Central memory CD8-positive, alpha-beta T cell (primary cell): ENCODE data around the gene ZNF747.
"Not testable (repeated sequence)": the region's sequence is repeated elsewhere in the genome, so short reads cannot be mapped to it uniquely, and the experiment has no call there.

Source experiments
- ATAC-seq: fragments of 150-1000 bp; cut with Tn5 transposase; replicated peaks from 2 replicates; pipeline ENCODE4 v1.10.0; 2022; ENCODE audit warnings: mild to moderate bottlenecking, moderate FRiP score, moderate number of reproducible peaks; ENCODE audit not compliant: poor library complexity, severe bottlenecking; ENCODE audit errors: extremely low read depth
- DNase-seq, 2 donors: peaks; one replicate each; pipeline ENCODE4 v3.0.0; 2021; ENCODE audit warnings: low spot score in 2 of 2
- H3K27ac Mint-ChIP-seq: one replicate; pipeline ENCODE4 v1.8.0; 2022; ENCODE audit warnings: low read depth, mild to moderate bottlenecking, moderate library complexity, mixed read lengths
- H3K27me3 Mint-ChIP-seq: one replicate; pipeline ENCODE4 v1.8.0; 2022; ENCODE audit warnings: mixed read lengths
- H3K36me3 Mint-ChIP-seq: one replicate; pipeline ENCODE4 v1.8.0; 2022; ENCODE audit warnings: mild to moderate bottlenecking, moderate library complexity, mixed read lengths; ENCODE audit not compliant: insufficient read depth
- H3K4me1 Mint-ChIP-seq: one replicate; pipeline ENCODE4 v1.8.0; 2022; ENCODE audit warnings: mixed read lengths
- H3K4me3 Mint-ChIP-seq: one replicate; pipeline ENCODE4 v1.8.0; 2022; ENCODE audit warnings: mild to moderate bottlenecking, moderate library complexity, mixed read lengths
- H3K9me3 Mint-ChIP-seq: one replicate; pipeline ENCODE4 v1.8.0; 2022; ENCODE audit warnings: mixed read lengths

ZNF747 gene

GRCh38 chr16:30553393-30553899 is 18.8 kb upstream of the ZNF747 start:
- H3K4me1 Mint-ChIP-seq = peaks cover 30% of the 10 kb centered on the region
- DNase-seq (no peak), ATAC-seq (no peak)
- H3K9me3 Mint-ChIP-seq = no peaks in the 10 kb centered on the region
- H3K4me3 Mint-ChIP-seq = no peak overlapping the region
- H3K27ac Mint-ChIP-seq = peak overlapping the region; percentile 22
- H3K27me3 Mint-ChIP-seq = no peaks in the 10 kb centered on the region
- H3K36me3 Mint-ChIP-seq = peaks cover 19% of the 10 kb centered on the region

- H3K4me3 Mint-ChIP-seq = no peak overlapping the region
- H3K27ac Mint-ChIP-seq = peak overlapping the region; percentile 22
- H3K36me3 Mint-ChIP-seq = peaks cover 15% of the 10 kb centered on the region
- DNase-seq (no peak), ATAC-seq (no peak)
- H3K27me3 Mint-ChIP-seq = no peaks in the 10 kb centered on the region
- no peaks in the 10 kb centered on the region for H3K9me3 Mint-ChIP-seq
- peaks cover 30% of the 10 kb centered on the region for H3K4me1 Mint-ChIP-seq
Observed at GRCh38 chr16:30552956-30553355, 18.3 kb upstream of the ZNF747 start.

GRCh38 chr16:30551781-30552180 is 17.1 kb upstream of the ZNF747 start:
- Mint-ChIP-seq H3K9me3 (no peaks in the 10 kb centered on the region), H3K27ac (peak overlapping the region; percentile 92), H3K27me3 (no peaks in the 10 kb centered on the region), H3K36me3 (peaks cover 13% of the 10 kb centered on the region), H3K4me3 (peak overlapping the region; percentile 76), H3K4me1 (peaks cover 30% of the 10 kb centered on the region)
- peak; percentile 37 to 72 for DNase-seq
- ATAC-seq = peak; percentile 95

- ATAC-seq (no peak), DNase-seq (no peak)
- Mint-ChIP-seq H3K4me3 (no peak overlapping the region), H3K27ac (peak overlapping the region; percentile 35), H3K4me1 (peaks cover 23% of the 10 kb centered on the region), H3K27me3 (no peaks in the 10 kb centered on the region), H3K9me3 (no peaks in the 10 kb centered on the region), H3K36me3 (peaks cover 7% of the 10 kb centered on the region)
Observed at GRCh38 chr16:30548416-30549253, 14.0 kb upstream of the ZNF747 start.

- H3K36me3 Mint-ChIP-seq = peaks cover 1% of the 10 kb centered on the region
- H3K27me3 Mint-ChIP-seq = no peaks in the 10 kb centered on the region
- H3K4me1 Mint-ChIP-seq = peaks cover under 1% of the 10 kb centered on the region
- H3K4me3 Mint-ChIP-seq = no peak overlapping the region
- no peaks in the 10 kb centered on the region for H3K9me3 Mint-ChIP-seq
- ATAC-seq = no peak
- no peak for DNase-seq
- H3K27ac Mint-ChIP-seq = peak overlapping the region; percentile 20
Observed at GRCh38 chr16:30546115-30546514, 11.5 kb upstream of the ZNF747 start.

- no peaks in the 10 kb centered on the region for H3K9me3 Mint-ChIP-seq
- ATAC-seq = no peak
- no peak overlapping the region for H3K4me3 Mint-ChIP-seq
- H3K36me3 Mint-ChIP-seq = no peaks in the 10 kb centered on the region
- no peaks in the 10 kb centered on the region for H3K4me1 Mint-ChIP-seq
- no peaks in the 10 kb centered on the region for H3K27me3 Mint-ChIP-seq
- no peak overlapping the region for H3K27ac Mint-ChIP-seq
- no peak for DNase-seq
Observed at GRCh38 chr16:30543067-30543466, 8.4 kb upstream of the ZNF747 start.

- DNase-seq (no peak), ATAC-seq (no peak)
- Mint-ChIP-seq H3K9me3 (no peaks in the 10 kb centered on the region), H3K27ac (no peak overlapping the region), H3K4me1 (no peaks in the 10 kb centered on the region), H3K27me3 (no peaks in the 10 kb centered on the region), H3K36me3 (no peaks in the 10 kb centered on the region), H3K4me3 (no peak overlapping the region)
Observed at GRCh38 chr16:30541502-30542329, 7.1 kb upstream of the ZNF747 start.

GRCh38 chr16:30540916-30541464 is 6.3 kb upstream of the ZNF747 start:
- H3K4me3 Mint-ChIP-seq, H3K27me3 Mint-ChIP-seq, DNase-seq, ATAC-seq, H3K9me3 Mint-ChIP-seq, H3K27ac Mint-ChIP-seq, H3K4me1 Mint-ChIP-seq, H3K36me3 Mint-ChIP-seq: not testable (repeated sequence)

- H3K9me3 Mint-ChIP-seq, H3K4me3 Mint-ChIP-seq, H3K27me3 Mint-ChIP-seq, H3K36me3 Mint-ChIP-seq, H3K27ac Mint-ChIP-seq, DNase-seq, ATAC-seq: not testable (repeated sequence)
- peaks cover 15% of the 10 kb centered on the region for H3K4me1 Mint-ChIP-seq
Observed at GRCh38 chr16:30539986-30540526, 5.4 kb upstream of the ZNF747 start.

- no peak for DNase-seq
- H3K4me1 Mint-ChIP-seq = peaks cover 19% of the 10 kb centered on the region
- H3K9me3 Mint-ChIP-seq = no peaks in the 10 kb centered on the region
- H3K36me3 Mint-ChIP-seq = peaks cover 10% of the 10 kb centered on the region
- H3K27ac Mint-ChIP-seq = no peak overlapping the region
- no peak for ATAC-seq
- no peaks in the 10 kb centered on the region for H3K27me3 Mint-ChIP-seq
- no peak overlapping the region for H3K4me3 Mint-ChIP-seq
Observed at GRCh38 chr16:30539000-30539964, 4.6 kb upstream of the ZNF747 start.

GRCh38 chr16:30536391-30537024 is 1.9 kb upstream of the ZNF747 start:
- not testable (repeated sequence) for ATAC-seq, H3K9me3 Mint-ChIP-seq, H3K27me3 Mint-ChIP-seq, DNase-seq
- Mint-ChIP-seq H3K4me3 (peak overlapping the region; percentile 91), H3K4me1 (peaks cover 24% of the 10 kb centered on the region), H3K36me3 (peaks cover 17% of the 10 kb centered on the region), H3K27ac (peak overlapping the region; percentile 93)
